SK-N-SH treated with all-trans-retinoic acid at 6 μM for 48 hours (cell line): ENCODE results near the gene ELP4.

Source experiments
- ATAC-seq: fragments of 200-7000 bp; cut with Tn5 transposase; 3 replicates; pipeline ENCODE4 v1.9.1; 2020; ENCODE audit warnings: mild to moderate bottlenecking, moderate library complexity
- ARNTL ChIP-seq: fragments of 450-650 bp; formaldehyde crosslinking; IDR thresholded peaks from 2 replicates; pipeline ENCODE4 v1.5.0; 2020; ENCODE audit warnings: low read depth, mild to moderate bottlenecking, moderate library complexity, borderline replicate concordance
- BACH2 ChIP-seq: fragments of 250-450 bp; sonication (Bioruptor Pico); IDR thresholded peaks from 2 replicates; pipeline ENCODE4 v1.9.0; 2021; ENCODE audit warnings: mild to moderate bottlenecking, borderline replicate concordance
- CREB5 ChIP-seq: fragments of 250-450 bp; sonication (Bioruptor Pico); IDR thresholded peaks from 2 replicates; pipeline ENCODE4 v1.5.1; 2020; ENCODE audit warnings: low read depth, mild to moderate bottlenecking, moderate library complexity
- CSDC2 ChIP-seq: fragments of 250-450 bp; sonication (Bioruptor Pico); IDR thresholded peaks from 2 replicates; pipeline ENCODE4 v1.5.0; 2020; ENCODE audit warnings: mild to moderate bottlenecking, moderate library complexity
- ESRRG ChIP-seq: fragments of 250-450 bp; sonication (Bioruptor Pico); IDR thresholded peaks from 2 replicates; pipeline ENCODE4 v1.6.1; 2021; ENCODE audit warnings: mild to moderate bottlenecking
- GLIS3 ChIP-seq: fragments of 250-450 bp; sonication (Bioruptor Pico); IDR thresholded peaks from 2 replicates; pipeline ENCODE4 v1.5.0; 2020; ENCODE audit warnings: mild to moderate bottlenecking, moderate library complexity
- ISL1 ChIP-seq: fragments of 250-450 bp; sonication (Bioruptor Pico); IDR thresholded peaks from 2 replicates; pipeline ENCODE4 v2.1.2; 2022; ENCODE audit warnings: mild to moderate bottlenecking, moderate library complexity
- OSR1 ChIP-seq: fragments of 250-450 bp; sonication (Bioruptor Pico); IDR thresholded peaks from 2 replicates; pipeline ENCODE4 v1.8.0; 2022; ENCODE audit warnings: moderate library complexity, mild to moderate bottlenecking, inconsistent platforms
- PATZ1 ChIP-seq: fragments of 250-450 bp; sonication (Bioruptor Pico); IDR thresholded peaks from 2 replicates; pipeline ENCODE4 v1.8.0; 2020; ENCODE audit warnings: mild to moderate bottlenecking, moderate library complexity, borderline replicate concordance
- POU6F1 ChIP-seq: fragments of 250-450 bp; sonication (Bioruptor Pico); IDR thresholded peaks from 2 replicates; pipeline ENCODE4 v1.8.0; 2021; ENCODE audit warnings: low read depth, mild to moderate bottlenecking, moderate library complexity, borderline replicate concordance
- PPARA ChIP-seq: fragments of 250-450 bp; sonication (Bioruptor Pico); IDR thresholded peaks from 2 replicates; pipeline ENCODE4 v1.5.0; 2020; ENCODE audit warnings: mild to moderate bottlenecking, borderline replicate concordance
- SNAI2 ChIP-seq: fragments of 250-450 bp; sonication (Bioruptor Pico); IDR thresholded peaks from 2 replicates; pipeline ENCODE4 v1.5.0; 2020; ENCODE audit warnings: mild to moderate bottlenecking, moderate library complexity
- TCF4 ChIP-seq: fragments of 250-450 bp; sonication (Bioruptor Pico); IDR thresholded peaks from 2 replicates; pipeline ENCODE4 v1.8.0; 2021; ENCODE audit warnings: mild to moderate bottlenecking, moderate library complexity, borderline replicate concordance
- TOX ChIP-seq: fragments of 250-450 bp; sonication (Bioruptor Pico); IDR thresholded peaks from 2 replicates; pipeline ENCODE4 v1.8.0; 2021; ENCODE audit warnings: mild to moderate bottlenecking, moderate library complexity, borderline replicate concordance
- TSHZ2 ChIP-seq: fragments of 250-450 bp; sonication (Bioruptor Pico); IDR thresholded peaks from 2 replicates; pipeline ENCODE4 v1.5.0; 2020; ENCODE audit warnings: mild to moderate bottlenecking, moderate library complexity
- ZC3H10 ChIP-seq: fragments of 250-450 bp; sonication (Bioruptor Pico); IDR thresholded peaks from 2 replicates; pipeline ENCODE4 v1.5.1; 2021; ENCODE audit warnings: mild to moderate bottlenecking, moderate library complexity
- ZFP30 ChIP-seq: fragments of 450-650 bp; formaldehyde crosslinking; IDR thresholded peaks from 2 replicates; pipeline ENCODE4 v1.5.0; 2022; ENCODE audit warnings: mild to moderate bottlenecking, moderate library complexity
- ZNF70 ChIP-seq: fragments of 450-650 bp; formaldehyde crosslinking; IDR thresholded peaks from 2 replicates; pipeline ENCODE4 v1.5.0; 2020; ENCODE audit warnings: mild to moderate bottlenecking, moderate library complexity
- ZNF8 ChIP-seq: fragments of 450-650 bp; formaldehyde crosslinking; IDR thresholded peaks from 2 replicates; pipeline ENCODE4 v1.5.0; 2020; ENCODE audit warnings: mild to moderate bottlenecking, moderate library complexity

Gene ELP4

GRCh38 chr11:31808721-31809540, 299.4 kb downstream of the ELP4 start:
- ATAC-seq: no peak
- TF ChIP-seq PATZ1 (no peak), ZNF8 (no peak), CSDC2 (CRISPR knock-in tag) (no peak), POU6F1 (CRISPR knock-in tag) (no peak), GLIS3 (CRISPR knock-in tag) (no peak), ARNTL (CRISPR knock-in tag) (no peak), TOX (CRISPR knock-in tag) (no peak), BACH2 (CRISPR knock-in tag) (no peak), ZNF70 (no peak), OSR1 (CRISPR knock-in tag) (no peak), CREB5 (CRISPR knock-in tag) (no peak), ZFP30 (CRISPR knock-in tag) (no peak), ISL1 (CRISPR knock-in tag) (no peak), SNAI2 (no peak), ZC3H10 (no peak), TSHZ2 (CRISPR knock-in tag) (no peak), PPARA (no peak)

GRCh38 chr11:31809541-31809856, 299.9 kb downstream of the ELP4 start:
- no peak for ATAC-seq
- TF ChIP-seq PPARA (no peak), CREB5 (CRISPR knock-in tag) (no peak), TSHZ2 (CRISPR knock-in tag) (no peak), ZC3H10 (no peak), ESRRG (CRISPR knock-in tag) (no peak), ZFP30 (CRISPR knock-in tag) (no peak), OSR1 (CRISPR knock-in tag) (no peak), ISL1 (CRISPR knock-in tag) (no peak), SNAI2 (no peak), BACH2 (CRISPR knock-in tag) (no peak), TCF4 (CRISPR knock-in tag) (no peak)
